ENCODE measurements around the gene SEZ6L. TPM values are rescaled to one million over a fixed set of nuclear protein-coding genes. Genes with fewer than 3 reads are reported as not detected.

SEZ6L gene
- total and polyA plus RNA-seq, 12 donors = 0.01 to 2.5 (median 0.28) TPM

DNA sequence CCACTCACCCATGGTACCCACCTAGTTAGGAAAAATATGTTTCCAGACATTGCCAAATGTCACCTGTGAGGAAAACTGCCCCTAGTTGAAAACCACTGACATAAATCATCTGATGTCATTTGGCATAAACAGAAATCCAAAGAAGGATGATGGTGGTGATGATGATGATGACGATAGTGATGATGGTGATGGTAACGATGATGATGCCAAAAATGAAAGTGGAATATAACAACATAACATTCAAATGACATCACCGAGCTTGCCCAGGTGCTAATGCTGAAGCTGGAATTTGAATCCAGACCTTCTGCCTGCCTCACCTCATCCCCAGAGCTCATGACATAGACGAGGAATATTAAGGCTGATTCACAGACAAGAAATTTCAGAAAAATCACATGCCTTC, 167.5 kb downstream of the SEZ6L start:
- Histone ChIP-seq H3K36me3 (no peaks in the 10 kb centered on the region), H3K27ac (no peak overlapping the region), H3K4me3 (no peak overlapping the region), H3K27me3 (peaks cover 0 to 48% (median 25%) of the 10 kb centered on the region in 7 donors), H3K9me3 (no peaks in the 10 kb centered on the region), H3K4me1 (no peaks in the 10 kb centered on the region)
- TF ChIP-seq, protein P1, sequence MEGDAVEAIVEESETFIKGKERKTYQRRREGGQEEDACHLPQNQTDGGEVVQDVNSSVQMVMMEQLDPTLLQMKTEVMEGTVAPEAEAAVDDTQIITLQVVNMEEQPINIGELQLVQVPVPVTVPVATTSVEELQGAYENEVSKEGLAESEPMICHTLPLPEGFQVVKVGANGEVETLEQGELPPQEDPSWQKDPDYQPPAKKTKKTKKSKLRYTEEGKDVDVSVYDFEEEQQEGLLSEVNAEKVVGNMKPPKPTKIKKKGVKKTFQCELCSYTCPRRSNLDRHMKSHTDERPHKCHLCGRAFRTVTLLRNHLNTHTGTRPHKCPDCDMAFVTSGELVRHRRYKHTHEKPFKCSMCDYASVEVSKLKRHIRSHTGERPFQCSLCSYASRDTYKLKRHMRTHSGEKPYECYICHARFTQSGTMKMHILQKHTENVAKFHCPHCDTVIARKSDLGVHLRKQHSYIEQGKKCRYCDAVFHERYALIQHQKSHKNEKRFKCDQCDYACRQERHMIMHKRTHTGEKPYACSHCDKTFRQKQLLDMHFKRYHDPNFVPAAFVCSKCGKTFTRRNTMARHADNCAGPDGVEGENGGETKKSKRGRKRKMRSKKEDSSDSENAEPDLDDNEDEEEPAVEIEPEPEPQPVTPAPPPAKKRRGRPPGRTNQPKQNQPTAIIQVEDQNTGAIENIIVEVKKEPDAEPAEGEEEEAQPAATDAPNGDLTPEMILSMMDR (IDR thresholded peaks at IDR 0.05) = no peak
- ATAC-seq = no peak
- intact Hi-C loops (cut with DNase I) = loop anchor here in 6 of 10 donors (10.0 kb wide), 3 partner anchors 162 to 562 kb away; no protein-coding TSS in a partner anchor
- 78 to 85% methylated on average over 4 of the region's 4 CpGs for WGBS, 2 donors
- no peak for DNase-seq

DNA sequence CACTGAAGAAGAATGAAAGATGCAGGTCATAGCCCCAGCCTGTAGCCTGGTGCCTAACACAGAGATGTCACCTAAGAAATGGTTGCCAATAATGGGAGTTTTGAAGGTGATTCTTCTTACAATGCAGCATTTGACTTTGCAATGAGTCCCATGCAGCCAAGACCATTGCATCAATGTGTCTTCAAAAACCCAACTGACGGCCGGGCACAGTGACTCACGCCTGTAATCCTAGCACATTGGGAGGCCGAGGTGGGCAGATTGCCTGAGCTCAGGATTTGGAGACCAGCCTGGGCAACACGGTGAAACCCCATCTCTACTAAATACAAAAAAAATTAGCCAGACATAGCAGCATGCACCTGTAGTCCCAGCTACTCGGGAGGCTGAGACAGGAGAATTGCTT, 170.5 kb downstream of the SEZ6L start:
- Histone ChIP-seq H3K27ac (no peak overlapping the region), H3K4me1 (no peaks in the 10 kb centered on the region), H3K9me3 (no peaks in the 10 kb centered on the region), H3K4me3 (no peak overlapping the region), H3K36me3 (no peaks in the 10 kb centered on the region), H3K27me3 (peaks cover 0 to 33% (median 15%) of the 10 kb centered on the region in 7 donors)
- WGBS, 2 donors = 82% methylated on average over 6 of the region's 6 CpGs
- DNase-seq = no peak
- ATAC-seq = no peak
- intact Hi-C loops (cut with DNase I) = loop anchor here in 7 of 10 donors (10.0 kb wide), 4 partner anchors 165 to 865 kb away; no protein-coding TSS in a partner anchor
- TF ChIP-seq, protein P1 (IDR thresholded peaks at IDR 0.05) = no peak

DNA sequence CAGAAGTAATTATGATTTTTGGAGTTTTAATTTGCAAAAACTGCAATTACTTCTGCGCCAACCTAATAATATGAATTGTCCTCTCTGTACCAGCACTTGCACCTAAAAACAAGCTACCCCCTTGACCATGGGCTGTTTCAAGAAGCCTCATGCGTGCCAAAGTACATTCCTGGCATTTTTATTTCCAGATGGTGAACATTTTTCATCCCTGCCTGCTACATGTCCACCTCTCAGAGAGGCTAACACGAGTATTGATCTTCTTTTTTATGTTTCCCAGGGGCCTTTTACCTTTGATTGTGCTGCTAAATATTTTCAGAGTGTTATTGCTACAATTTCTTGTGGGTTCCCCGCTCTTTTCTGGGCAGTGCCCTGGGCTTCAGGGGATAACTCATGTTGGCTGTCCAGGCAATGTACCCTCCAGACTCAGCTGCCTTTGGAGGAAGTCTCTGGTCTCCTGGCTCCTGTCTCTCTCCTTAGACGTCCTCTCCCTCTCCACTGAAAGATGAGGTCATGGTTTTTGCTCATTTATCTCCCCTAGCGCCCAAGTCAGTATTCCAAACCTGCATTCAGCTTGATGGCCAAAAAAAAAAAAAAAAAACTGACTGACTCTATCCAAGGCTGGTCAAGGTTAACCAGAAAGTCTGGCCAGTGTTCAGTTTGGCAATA, 173.6 kb downstream of the SEZ6L start:
- Histone ChIP-seq H3K4me1 (no peaks in the 10 kb centered on the region), H3K27me3 (peaks cover 0 to 33% (median 19%) of the 10 kb centered on the region in 7 donors)
- TF ChIP-seq, protein P1 (IDR thresholded peaks at IDR 0.05) = no peak

DNA sequence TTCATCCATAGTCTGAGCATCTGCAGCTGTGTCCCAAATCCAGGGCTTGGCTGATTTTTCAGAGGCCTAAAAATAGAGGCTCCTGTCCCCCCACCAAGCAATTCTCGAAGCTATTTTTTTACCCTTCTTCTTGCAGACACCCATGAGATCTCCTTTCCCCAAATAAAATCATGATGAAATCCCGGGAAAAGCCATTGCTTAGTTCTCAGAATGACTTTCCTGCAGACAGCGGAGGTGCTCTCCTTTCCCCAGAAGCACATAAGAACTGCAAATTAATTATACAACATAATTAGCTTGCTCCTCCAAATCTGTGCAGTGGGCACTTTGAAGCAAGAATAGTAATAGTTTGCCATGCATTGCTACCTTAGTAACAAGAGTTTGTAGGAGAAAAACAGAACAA, 176.2 kb downstream of the SEZ6L start:
- peaks cover 0 to 19% (median 0%) of the 10 kb centered on the region in 11 donors for H3K9me3 ChIP-seq
- intact Hi-C loops (cut with DNase I) = loop anchor here in 1 of 10 donors (10.0 kb wide), 1 partner anchor 871 kb away; no protein-coding TSS in a partner anchor
- peaks cover 0 to 20% (median 15%) of the 10 kb centered on the region in 7 donors for H3K27me3 ChIP-seq
- no peaks in the 10 kb centered on the region for H3K36me3 ChIP-seq
- no peak overlapping the region for H3K27ac ChIP-seq
- TF ChIP-seq, protein P1 (IDR thresholded peaks at IDR 0.05) = no peak
- H3K4me3 ChIP-seq = no peak overlapping the region
- DNase-seq (no peak), ATAC-seq (no peak)
- H3K4me1 ChIP-seq = no peaks in the 10 kb centered on the region
- WGBS, 2 donors = 72 to 76% methylated on average over 3 of the region's 3 CpGs

More for the DNA sequence above, 173.6 kb downstream of the SEZ6L start:
- peaks cover 0 to 11% (median 0%) of the 10 kb centered on the region in 11 donors for H3K9me3 ChIP-seq
- DNase-seq (no peak), ATAC-seq (no peak)
- intact Hi-C loops (cut with DNase I) = loop anchor here in 1 of 10 donors (10.0 kb wide), 1 partner anchor 868 kb away; no protein-coding TSS in a partner anchor
- 48 to 50% methylated on average over 6 of the region's 6 CpGs for WGBS, 2 donors
- H3K36me3 ChIP-seq = no peaks in the 10 kb centered on the region
- H3K4me3 ChIP-seq = no peak overlapping the region
- no peak overlapping the region for H3K27ac ChIP-seq

Data from heart right ventricle (tissue), 16 donors.